VCaP (cell line): ENCODE data around the gene CDX2.

ENCODE experiments used
- H3K27ac ChIP-seq: fragments of 450-650 bp; 2 replicates; pipeline ENCODE4 v1.5.1; 2017
- CTCF ChIP-seq: fragments of 450-650 bp; conservative IDR thresholded peaks from 2 replicates; pipeline ENCODE4 v1.5.1; 2017; ENCODE audit warnings: mild to moderate bottlenecking, moderate library complexity

CDX2 gene

GRCh38 chr13:27928805-27929753, 40.0 kb downstream of the CDX2 start:
- no peak for TF ChIP-seq CTCF
- no peak overlapping the region for H3K27ac ChIP-seq

- H3K27ac ChIP-seq = no peak overlapping the region
- TF ChIP-seq CTCF = no peak
Observed at GRCh38 chr13:27928353-27928804, 40.7 kb downstream of the CDX2 start.

GRCh38 chr13:27927444-27928352, 41.4 kb downstream of the CDX2 start:
- TF ChIP-seq CTCF = no peak
- no peak overlapping the region for H3K27ac ChIP-seq

GRCh38 chr13:27926644-27927434, 42.3 kb downstream of the CDX2 start:
- H3K27ac ChIP-seq = no peak overlapping the region
- no peak for TF ChIP-seq CTCF

- H3K27ac ChIP-seq = no peak overlapping the region
- no peak for TF ChIP-seq CTCF
Observed at GRCh38 chr13:27925220-27925991, 43.7 kb downstream of the CDX2 start.

GRCh38 chr13:27924529-27925141, 44.5 kb downstream of the CDX2 start:
- no peak overlapping the region for H3K27ac ChIP-seq
- no peak for TF ChIP-seq CTCF
